HG02623 (cell line): ENCODE measurements around the gene CSPG4.
A peak's percentile ranks its signal among the peaks of the same experiment; 100 is the strongest.
"Not testable (repeated sequence)": the region's sequence is repeated elsewhere in the genome, so short reads cannot be mapped to it uniquely, and the experiment has no call there.

Experiments
- ATAC-seq: cut with Tn5 transposase; IDR thresholded peaks from one replicate; pipeline ENCODE4 v1.9.1; 2021; ENCODE audit warnings: moderate library complexity; ENCODE audit not compliant: unreplicated experiment

CSPG4 gene

DNA sequence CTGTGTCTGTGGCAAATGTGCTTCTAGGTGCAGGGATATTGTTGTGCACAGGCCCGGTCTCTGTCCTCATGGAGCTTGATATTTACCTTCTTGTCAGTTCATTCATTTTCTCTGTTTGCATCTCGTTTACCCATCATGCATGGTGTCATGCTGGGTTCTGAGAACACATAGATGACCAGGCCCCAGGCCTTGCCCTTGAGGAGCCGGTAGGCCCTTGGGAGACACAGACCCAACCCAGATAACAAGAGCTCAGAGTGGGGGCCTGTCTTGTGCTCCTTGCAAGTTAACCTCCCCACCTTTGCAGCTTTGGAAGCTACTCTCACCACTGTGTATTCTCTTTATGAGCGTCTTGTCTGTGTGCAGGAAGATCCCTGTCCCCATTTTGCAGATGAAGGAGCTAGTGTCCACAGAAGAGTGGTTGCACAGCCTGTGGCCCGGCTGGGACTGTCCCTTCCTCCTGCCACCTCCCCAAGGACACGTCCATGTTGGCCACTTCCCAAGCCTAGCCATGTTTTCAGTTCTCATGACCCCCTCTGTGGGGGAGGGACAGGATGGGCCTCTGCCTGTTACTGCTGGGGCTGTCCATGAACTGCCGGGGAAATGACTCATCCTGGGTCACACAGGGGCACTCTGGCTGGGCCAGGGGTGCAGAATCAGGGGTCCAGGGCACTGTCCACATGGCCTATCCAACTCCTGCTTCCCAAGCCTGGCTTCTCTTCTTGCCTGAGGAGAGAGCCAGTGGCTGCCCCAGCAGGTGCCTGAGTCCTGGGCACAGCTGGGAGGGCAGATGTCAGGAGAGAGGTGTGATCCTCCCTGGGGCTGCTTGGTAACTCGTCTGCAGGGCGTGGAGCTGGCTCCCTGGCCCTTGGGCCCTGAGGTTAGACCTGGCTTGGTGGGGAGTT is 61.5 kb downstream of the CSPG4 start:
- no peak for ATAC-seq

DNA sequence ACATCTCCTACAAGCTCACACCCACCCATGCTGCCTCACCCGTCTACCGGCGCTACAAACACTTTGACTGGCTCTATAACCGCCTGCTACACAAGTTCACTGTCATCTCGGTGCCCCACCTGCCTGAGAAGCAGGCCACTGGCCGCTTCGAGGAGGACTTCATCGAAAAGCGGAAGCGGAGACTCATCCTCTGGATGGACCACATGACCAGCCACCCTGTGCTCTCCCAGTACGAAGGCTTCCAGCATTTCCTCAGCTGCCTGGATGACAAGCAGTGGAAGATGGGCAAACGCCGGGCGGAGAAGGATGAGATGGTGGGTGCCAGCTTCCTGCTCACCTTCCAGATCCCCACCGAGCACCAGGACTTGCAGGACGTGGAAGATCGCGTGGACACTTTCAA is 62.8 kb downstream of the CSPG4 start:
- ATAC-seq = no peak

GRCh38 chr15:75649045-75649761 is 63.4 kb downstream of the CSPG4 start:
- ATAC-seq = no peak

DNA sequence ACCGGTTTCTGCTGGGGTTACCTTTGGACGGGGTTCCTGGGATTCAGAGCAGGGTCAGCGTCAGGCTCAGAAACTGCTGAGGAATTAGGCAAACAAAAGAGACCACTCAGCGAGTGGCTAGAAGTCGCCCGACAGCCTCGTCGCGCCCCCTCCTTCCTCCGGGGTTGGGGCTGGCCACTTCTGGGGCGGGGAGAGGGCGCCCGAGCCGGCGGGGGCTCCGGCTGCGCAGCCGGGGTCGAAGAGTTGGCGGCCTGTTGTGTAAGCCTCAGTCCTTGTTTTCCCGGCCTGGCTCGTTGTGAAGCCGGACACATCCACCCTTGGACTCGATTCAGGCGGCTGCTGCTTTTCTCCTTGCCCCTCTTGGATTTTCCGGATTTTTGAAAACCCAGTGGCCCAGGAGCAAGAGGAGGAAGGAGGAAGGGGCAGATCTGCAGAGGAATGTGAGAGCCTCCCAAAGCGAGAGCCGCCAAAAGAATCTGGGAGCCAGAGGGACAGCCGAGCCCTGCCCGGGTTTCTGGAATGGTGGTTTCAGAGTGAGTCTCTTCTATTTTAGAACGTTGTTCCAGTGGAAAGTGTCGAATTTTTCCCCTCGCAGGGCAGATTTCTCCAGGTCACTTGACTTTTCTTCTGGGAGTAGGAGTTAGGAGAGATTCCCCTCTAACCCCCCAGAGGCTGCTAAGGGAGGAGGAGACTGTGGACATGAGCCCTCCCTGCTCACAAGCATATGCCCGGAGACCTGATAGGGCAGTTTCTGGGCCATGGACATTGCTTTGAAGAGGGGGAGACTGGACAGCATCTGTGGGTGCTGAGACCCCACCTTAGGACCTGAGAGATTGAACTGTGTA is 64.3 kb downstream of the CSPG4 start:
- no peak for ATAC-seq

GRCh38 chr15:75647370-75648155 is 65.1 kb downstream of the CSPG4 start, which contains the start of gene SNX33:
SNX33 (plus strand) TSS chr15:75647912; CDS start chr15:75649103, 1,191 bp downstream.
- no peak for ATAC-seq

- ATAC-seq = no peak
Measured at GRCh38 chr15:75646944-75647364, 65.7 kb downstream of the CSPG4 start.

DNA sequence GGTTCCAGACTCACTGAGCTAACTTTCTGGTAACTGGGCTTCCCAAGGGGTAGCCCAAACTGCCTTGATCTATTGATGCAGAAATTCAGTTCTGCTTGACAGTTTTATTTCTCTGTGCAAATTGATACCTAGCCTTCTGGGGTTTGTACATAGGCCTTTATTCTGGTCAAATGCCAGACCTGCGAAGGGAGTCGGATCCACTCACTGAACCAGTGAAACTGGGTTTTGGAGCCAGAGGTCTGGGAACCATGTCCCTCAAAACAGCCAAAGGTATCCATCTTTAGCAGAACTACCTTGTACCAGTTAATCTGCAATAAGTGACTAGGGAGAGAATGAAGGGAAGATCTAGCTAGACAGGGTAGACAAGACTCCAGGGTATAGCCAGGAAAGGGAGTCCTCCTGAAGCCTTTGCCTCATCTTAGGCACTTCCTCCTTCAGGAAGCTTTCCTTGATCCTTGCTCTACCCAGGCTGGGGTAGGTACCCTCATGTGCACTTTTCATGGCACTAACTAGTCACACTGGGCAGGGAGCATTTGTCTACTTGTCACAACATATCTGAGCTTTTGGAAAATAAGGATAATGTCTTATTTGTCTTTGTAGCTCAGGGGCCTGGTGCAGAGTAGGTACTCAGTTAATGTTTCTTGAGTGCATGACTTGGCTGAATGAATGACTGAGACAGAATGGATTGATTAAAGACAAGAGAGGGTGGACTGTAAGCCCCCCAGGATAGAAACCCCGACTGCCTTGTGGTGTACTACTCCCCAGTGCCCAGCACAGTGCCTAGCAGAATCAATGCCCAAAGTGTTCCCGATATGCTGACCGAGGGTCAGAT is 66.3 kb downstream of the CSPG4 start:
- ATAC-seq = no peak

GRCh38 chr15:75644376-75644775 is 68.3 kb downstream of the CSPG4 start:
- ATAC-seq = no peak

DNA sequence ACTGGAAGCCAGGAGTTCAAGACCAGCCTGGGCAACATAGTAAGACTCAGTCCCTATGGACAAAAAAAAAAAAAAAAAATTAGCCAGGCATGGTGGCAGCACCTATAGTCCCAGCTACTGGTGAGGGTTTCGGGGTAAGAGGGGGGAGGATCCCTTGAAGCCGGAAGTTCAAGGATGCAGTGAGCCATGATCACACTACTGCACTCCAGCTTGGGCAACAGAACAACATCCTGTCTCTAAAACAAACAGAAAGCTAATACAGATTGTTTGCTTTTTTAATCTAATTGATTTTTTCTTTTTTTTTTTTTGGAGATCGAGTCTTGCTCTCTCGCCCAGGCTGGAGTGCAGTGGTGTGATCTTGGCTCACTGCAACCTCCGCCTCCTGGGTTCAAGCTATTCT is 71.0 kb downstream of the CSPG4 start:
- ATAC-seq = no peak

DNA sequence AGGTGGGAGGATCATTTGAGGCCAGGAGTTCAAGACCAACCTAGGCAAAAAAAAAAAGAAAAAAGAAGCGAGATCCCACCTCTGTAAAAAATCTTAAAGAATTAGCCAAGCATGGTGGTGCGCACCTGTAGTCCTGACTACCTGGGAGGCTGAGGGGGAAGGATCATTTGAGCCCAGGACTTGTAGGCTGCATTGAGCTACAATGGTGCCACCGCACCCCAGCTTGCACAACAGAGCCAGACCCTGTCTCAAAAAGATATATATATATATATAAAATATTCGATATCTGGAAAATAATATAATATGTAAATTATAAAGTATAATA is 71.5 kb downstream of the CSPG4 start:
- ATAC-seq = no peak

DNA sequence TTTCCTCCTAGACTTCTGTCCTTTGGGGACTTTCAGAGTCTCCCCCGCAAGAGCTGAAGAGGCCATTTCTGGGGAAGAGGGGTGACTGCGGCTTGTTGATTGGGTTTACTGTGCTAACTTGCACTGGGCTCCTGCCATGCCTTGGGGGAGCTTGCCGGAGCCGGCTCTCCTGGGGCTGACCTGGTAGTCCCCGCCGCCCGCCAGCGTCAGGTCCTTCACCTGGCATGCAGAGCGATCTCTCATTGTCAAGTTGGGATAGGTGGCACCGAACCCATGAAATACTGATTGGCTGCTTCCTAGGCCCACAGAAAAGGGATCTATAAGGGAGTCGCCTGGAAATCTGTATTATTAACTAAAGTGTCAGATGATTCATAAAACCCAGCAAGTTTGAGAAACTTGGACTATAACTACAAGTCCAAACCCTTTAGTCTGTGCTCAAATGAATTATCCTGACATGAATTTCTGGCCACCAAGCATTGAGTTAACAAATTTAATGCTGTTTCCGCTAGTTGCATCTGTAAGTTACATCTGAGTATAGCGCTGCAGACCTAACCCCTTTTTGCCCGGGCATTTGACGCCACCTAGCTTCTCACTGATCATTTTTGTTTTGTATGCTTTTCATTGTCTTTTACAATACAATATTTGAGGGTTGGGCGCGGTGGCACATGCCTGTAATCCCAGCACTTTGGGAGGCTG is 72.0 kb downstream of the CSPG4 start:
- peak; percentile 16 for ATAC-seq

DNA sequence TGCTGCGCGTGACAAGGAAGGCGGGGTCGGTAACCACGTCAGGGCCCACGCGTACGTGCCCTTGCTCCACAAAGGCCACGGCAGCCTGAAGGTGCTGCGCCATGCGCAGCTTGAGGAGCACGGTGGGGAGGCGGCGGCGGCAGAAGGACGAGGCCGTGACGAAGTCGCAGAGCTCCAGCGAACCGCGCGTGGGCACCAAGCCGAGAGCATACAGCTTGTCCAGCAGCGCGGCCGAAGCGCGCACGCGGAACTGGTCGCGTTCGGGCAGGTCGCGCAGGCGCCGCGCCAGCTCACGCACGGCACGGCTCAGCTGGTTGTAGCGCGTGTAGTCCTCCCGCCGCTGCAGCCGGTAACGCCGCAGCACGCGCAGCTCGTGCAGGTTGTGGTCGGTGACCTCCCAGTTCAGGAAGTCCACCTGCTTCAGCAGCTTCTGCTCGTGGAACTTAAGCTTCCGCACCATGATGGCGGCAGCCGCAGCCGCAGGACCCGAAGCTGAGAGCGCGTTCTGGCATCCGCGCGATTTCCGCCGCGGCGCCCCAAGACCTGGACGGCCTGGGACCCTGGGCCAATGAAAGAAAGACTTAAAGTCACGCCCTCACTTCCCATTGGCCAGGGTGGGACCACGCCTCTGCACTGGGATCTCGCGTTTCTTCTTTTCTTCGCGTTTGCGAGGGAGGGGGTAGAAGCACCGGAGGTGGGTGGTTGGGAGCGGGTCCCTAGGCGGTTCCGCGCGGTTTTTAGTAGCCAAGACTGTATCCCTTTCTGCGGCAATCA is 72.8 kb downstream of the CSPG4 start, which contains the start of gene IMP3:
Gene IMP3, minus strand, starts transcription at position 516 of the 774 bp plus-strand sequence. Its CDS starts 56 bp downstream, at position 460.
- peak; percentile 86 for ATAC-seq

- ATAC-seq = no peak
Measured at GRCh38 chr15:75639191-75639708, 73.4 kb downstream of the CSPG4 start.

- no peak for ATAC-seq
Measured at GRCh38 chr15:75637245-75638009, 75.2 kb downstream of the CSPG4 start.

- ATAC-seq = no peak
Measured at GRCh38 chr15:75636026-75636425, 76.6 kb downstream of the CSPG4 start.

DNA sequence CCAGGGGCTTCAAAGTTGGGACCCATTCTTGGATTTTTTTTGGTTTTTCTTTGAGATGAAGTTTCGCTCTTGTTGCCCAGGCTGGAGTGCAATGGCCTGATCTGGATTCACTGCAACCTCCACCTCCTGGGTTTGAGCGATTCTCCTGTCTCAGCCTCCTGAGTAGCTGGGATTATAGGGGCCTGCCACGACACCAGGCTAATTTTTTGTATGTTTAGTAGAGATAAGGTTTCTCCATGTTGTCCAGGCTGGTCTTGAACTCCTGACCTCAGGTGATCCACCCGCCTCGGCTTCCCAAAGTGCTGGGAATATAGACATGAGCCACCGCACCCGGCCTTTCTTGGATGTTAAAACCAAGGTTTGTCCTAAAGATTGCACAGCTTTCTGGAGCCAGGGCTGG is 78.7 kb downstream of the CSPG4 start:
- ATAC-seq = not testable (repeated sequence)

- no peak for ATAC-seq
Measured at GRCh38 chr15:75631935-75632334, 80.7 kb downstream of the CSPG4 start.
